ENCODE results near the gene IL12B.

DNA sequence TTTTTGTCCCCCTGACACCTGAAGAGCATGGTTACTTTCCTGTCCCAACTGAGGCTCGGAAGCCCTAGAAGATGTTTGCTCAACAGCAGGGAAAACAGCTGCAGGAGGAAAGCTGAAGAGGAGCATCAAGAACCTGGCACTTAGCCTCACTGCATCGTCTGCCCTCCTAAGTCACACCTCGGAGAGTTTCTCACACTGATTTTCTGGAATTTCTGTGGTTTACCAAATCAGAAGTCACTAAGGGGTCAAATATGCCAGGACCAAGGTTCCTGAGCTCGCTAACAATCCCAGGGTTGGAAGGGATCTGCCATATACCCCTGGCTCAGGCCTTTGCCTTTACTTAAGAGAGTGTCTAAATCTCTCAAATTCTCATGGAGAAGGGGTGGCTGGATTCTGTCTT, 5.3 kb downstream of the IL12B start:
- TF ChIP-seq, protein P1, sequence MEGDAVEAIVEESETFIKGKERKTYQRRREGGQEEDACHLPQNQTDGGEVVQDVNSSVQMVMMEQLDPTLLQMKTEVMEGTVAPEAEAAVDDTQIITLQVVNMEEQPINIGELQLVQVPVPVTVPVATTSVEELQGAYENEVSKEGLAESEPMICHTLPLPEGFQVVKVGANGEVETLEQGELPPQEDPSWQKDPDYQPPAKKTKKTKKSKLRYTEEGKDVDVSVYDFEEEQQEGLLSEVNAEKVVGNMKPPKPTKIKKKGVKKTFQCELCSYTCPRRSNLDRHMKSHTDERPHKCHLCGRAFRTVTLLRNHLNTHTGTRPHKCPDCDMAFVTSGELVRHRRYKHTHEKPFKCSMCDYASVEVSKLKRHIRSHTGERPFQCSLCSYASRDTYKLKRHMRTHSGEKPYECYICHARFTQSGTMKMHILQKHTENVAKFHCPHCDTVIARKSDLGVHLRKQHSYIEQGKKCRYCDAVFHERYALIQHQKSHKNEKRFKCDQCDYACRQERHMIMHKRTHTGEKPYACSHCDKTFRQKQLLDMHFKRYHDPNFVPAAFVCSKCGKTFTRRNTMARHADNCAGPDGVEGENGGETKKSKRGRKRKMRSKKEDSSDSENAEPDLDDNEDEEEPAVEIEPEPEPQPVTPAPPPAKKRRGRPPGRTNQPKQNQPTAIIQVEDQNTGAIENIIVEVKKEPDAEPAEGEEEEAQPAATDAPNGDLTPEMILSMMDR (conservative IDR thresholded peaks at IDR 0.05; ENCODE audit: low read depth, low read length) = no peak
- TF ChIP-seq EZH2 (IDR thresholded peaks at IDR 0.05; ENCODE audit: borderline replicate concordance, low read depth, low read length, poor library complexity, severe bottlenecking) = no peak

Data from A673 (cell line).